Choroid plexus epithelial cell (primary cell): ENCODE measurements around the gene FBLIM1.
A peak's percentile ranks its signal among the peaks of the same experiment; 100 is the strongest.

Source experiments
- DNase-seq: peaks from one replicate; pipeline ENCODE4 v3.0.0-alpha.2; 2010; ENCODE audit warnings: low read depth
- H3K4me3 ChIP-seq: 2 replicates; pipeline ENCODE4 v1.5.1; 2011; ENCODE audit warnings: low read depth, mild to moderate bottlenecking, control low read depth, low read length, moderate library complexity
- CTCF ChIP-seq: conservative IDR thresholded peaks from 2 replicates; pipeline ENCODE4 v1.5.1; 2011; ENCODE audit warnings: low read depth, mild to moderate bottlenecking, control low read depth, inconsistent platforms, low read length, moderate library complexity

The FBLIM1 gene

DNA sequence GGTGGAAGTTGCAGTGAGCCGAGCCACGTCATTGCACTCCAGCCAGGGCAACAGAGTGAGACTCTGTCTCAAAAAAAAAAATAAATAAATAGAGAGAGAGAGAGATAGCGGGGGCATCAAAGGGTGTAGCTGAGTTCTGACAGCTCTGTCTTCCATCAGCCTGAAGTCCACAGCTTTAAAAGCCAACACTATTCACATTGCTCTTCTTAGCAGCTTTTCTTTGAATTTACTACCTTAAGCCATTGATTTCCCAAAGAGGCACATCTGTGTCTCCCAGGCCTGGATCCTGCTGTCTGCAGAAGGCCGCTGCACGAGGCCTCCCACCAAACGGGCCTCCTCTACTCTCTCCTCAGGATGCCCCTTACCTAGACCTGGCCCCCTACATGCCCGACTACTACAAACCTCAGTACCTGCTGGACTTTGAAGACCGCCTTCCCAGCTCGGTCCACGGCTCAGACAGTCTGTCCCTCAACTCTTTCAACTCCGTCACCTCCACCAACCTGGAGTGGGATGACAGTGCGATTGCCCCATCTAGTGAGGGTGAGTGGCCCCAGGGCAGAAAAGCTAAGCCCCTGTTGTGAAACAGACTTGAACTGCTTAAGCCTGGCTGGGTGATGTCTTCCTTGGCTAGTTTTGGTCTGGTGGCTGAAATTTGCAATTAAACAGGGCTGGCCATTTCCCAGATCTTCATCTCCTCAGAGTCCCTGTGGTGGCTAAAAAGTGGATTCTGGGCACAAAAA lies 39.0 kb upstream of the FBLIM1 start:
- H3K4me3 ChIP-seq = no peak overlapping the region
- no peak for DNase-seq
- TF ChIP-seq CTCF = no peak

- no peak overlapping the region for H3K4me3 ChIP-seq
- no peak for TF ChIP-seq CTCF
- no peak for DNase-seq
These were observed 37.7 kb upstream of the FBLIM1 start for GRCh38 chr1:15720861-15721260.

GRCh38 chr1:15722411-15722810 lies 36.2 kb upstream of the FBLIM1 start:
- H3K4me3 ChIP-seq = no peak overlapping the region
- TF ChIP-seq CTCF = no peak
- no peak for DNase-seq

DNA sequence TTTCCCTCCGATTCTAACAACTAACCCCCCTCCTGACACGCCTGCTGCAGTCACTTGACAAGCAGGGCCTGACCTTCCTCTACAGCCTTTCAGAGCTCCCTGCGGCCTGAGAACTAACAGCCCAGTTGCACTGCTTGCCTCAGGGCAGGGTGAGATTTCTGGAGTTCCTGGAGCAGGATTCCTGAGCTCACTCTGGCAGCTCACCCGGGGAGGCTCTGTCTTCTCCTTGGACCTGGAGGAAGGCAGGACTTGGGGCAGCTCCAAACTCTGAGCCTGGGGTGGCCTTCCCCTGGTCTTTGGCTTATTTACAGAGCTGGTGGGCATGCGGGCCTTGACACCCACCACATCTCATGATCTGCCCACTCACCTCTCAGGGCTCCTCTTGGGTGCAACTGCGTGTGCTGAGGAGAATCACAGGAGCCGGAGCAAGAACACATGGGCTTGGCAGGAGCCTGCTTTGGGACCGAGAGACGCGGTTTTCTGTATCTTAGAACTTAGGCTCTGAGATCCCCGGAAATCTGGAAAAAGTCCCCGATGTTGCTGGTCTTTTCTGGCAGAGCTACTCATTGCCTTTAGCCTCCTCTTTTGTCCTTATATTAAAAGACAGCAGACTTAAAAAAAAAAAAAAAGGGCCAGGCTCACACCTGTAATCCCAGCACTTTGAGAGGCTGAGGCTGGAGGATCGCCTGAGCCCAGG lies 35.6 kb upstream of the FBLIM1 start:
- DNase-seq = peak; percentile 20
- H3K4me3 ChIP-seq = no peak overlapping the region
- no peak for TF ChIP-seq CTCF

DNA sequence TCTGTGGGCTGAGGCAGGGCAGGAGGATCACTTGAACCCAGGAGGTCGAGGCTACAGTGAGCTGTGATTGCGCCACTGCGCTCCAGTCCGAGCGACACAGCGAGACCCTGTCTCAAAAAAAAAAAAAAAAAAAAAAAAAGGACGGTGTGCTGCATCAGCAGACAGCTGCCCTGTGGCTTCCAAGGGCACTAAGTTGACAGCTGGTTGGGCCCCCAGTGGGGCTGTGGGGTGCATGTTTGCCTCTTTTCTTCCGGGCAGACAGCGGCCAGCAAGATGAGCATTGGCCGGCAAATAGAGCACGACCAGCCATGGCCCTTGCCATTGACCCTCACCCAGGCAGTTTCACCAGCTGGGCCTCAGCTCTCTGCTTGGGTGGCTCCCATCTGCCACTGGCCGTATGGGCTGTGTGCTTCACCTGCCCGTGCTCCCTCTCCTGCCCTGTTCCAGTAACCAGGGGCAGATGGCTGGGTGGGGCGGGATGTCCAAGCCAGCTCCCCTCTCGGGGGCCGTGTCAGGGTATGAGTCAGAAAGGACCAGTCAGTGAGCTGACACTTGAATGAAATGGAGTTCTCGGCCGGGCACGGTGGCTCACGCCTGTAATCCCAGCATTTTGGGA lies 34.9 kb upstream of the FBLIM1 start:
- no peak for TF ChIP-seq CTCF
- DNase-seq = no peak

GRCh38 chr1:15724949-15725880 lies 33.4 kb upstream of the FBLIM1 start:
- TF ChIP-seq CTCF = peak; percentile 37
- no peak overlapping the region for H3K4me3 ChIP-seq
- peak; percentile 66 for DNase-seq

More for the DNA sequence above, 34.9 kb upstream of the FBLIM1 start:
- no peak overlapping the region for H3K4me3 ChIP-seq
